Esophagus mucosa (tissue), 1 donor: ENCODE data around the gene STEAP1. TPM values are rescaled to one million over a fixed set of nuclear protein-coding genes. Genes with fewer than 3 reads are reported as not detected.
"Not testable (repeated sequence)": the region's sequence is repeated elsewhere in the genome, so short reads cannot be mapped to it uniquely, and the experiment has no call there.

Source experiments
- ATAC-seq: fragments of 200-7000 bp; cut with Tn5 transposase; one replicate; pipeline ENCODE4 v1.9.1; 2020
- total RNA-seq: library from RNA; stranded (reverse); gene quantifications from one replicate; pipeline ENCODE4 v1.2.4, GENCODE V29; 2023
- donor health status: DM: yes; HTN: yes; CAD: no.

Gene STEAP1
- 8.8 TPM for total RNA-seq

GRCh38 chr7:90153943-90154771 lies at the start of gene STEAP1:
Gene STEAP1, plus strand, starts transcription at chr7:90154469. Its CDS starts 5,320 bp downstream, at chr7:90159789.
- ATAC-seq, result peak; percentile 96

GRCh38 chr7:90114972-90115371 lies 39.3 kb upstream of the STEAP1 start:
- not testable (repeated sequence) for ATAC-seq

- not testable (repeated sequence) for ATAC-seq
These were observed 35.6 kb upstream of the STEAP1 start for GRCh38 chr7:90118551-90119177.

GRCh38 chr7:90119178-90119971 lies 34.9 kb upstream of the STEAP1 start:
- ATAC-seq, result no peak

- not testable (repeated sequence) for ATAC-seq
These were observed 34.1 kb upstream of the STEAP1 start for GRCh38 chr7:90120205-90120604.

- ATAC-seq, result not testable (repeated sequence)
These were observed 22.5 kb upstream of the STEAP1 start for GRCh38 chr7:90131746-90132145.

- ATAC-seq, result not testable (repeated sequence)
These were observed 6.9 kb upstream of the STEAP1 start for GRCh38 chr7:90147079-90147960.

GRCh38 chr7:90149428-90149827 lies 4.8 kb upstream of the STEAP1 start:
- ATAC-seq, result not testable (repeated sequence)

GRCh38 chr7:90151884-90152283 lies 2.4 kb upstream of the STEAP1 start:
- not testable (repeated sequence) for ATAC-seq

GRCh38 chr7:90152642-90153253 lies 1.5 kb upstream of the STEAP1 start:
- peak; percentile 66 for ATAC-seq

- no peak for ATAC-seq
These were observed 937 bp downstream of the STEAP1 start for GRCh38 chr7:90155206-90155605.

- not testable (repeated sequence) for ATAC-seq
These were observed 3.1 kb downstream of the STEAP1 start for GRCh38 chr7:90157331-90157730.

- ATAC-seq, result peak; percentile 70
These were observed 3.6 kb downstream of the STEAP1 start for GRCh38 chr7:90157761-90158350.

- ATAC-seq, result no peak
These were observed 9.3 kb downstream of the STEAP1 start for GRCh38 chr7:90163534-90163933.

- no peak for ATAC-seq
These were observed 11.5 kb downstream of the STEAP1 start for GRCh38 chr7:90165724-90166123.

GRCh38 chr7:90166153-90166552 lies 11.9 kb downstream of the STEAP1 start:
- no peak for ATAC-seq

- no peak for ATAC-seq
These were observed 13.1 kb downstream of the STEAP1 start for GRCh38 chr7:90167361-90167760.

GRCh38 chr7:90169891-90170290 lies 15.6 kb downstream of the STEAP1 start:
- no peak for ATAC-seq

- ATAC-seq, result no peak
These were observed 17.9 kb downstream of the STEAP1 start for GRCh38 chr7:90172121-90172520.

GRCh38 chr7:90172624-90173023 lies 18.4 kb downstream of the STEAP1 start:
- no peak for ATAC-seq
